Measurements from ENCODE around the gene AFM.

Gene AFM

GRCh38 chr4:73451404-73451803 is 30.1 kb upstream of the AFM start:
- DNase-seq (ENCODE audit: low read depth) = no peak

GRCh38 chr4:73451981-73452747 is 29.4 kb upstream of the AFM start:
- no peak for DNase-seq (ENCODE audit: low read depth)

GRCh38 chr4:73452953-73453700 is 28.4 kb upstream of the AFM start:
- no peak for DNase-seq (ENCODE audit: low read depth)

GRCh38 chr4:73453701-73454005 is 27.9 kb upstream of the AFM start:
- DNase-seq (ENCODE audit: low read depth) = no peak

- DNase-seq (ENCODE audit: low read depth) = no peak
Measured at GRCh38 chr4:73454920-73455319, 26.6 kb upstream of the AFM start.

- no peak for DNase-seq (ENCODE audit: low read depth)
Measured at GRCh38 chr4:73456177-73457022, 25.1 kb upstream of the AFM start.

- DNase-seq (ENCODE audit: low read depth) = no peak
Measured at GRCh38 chr4:73458184-73459047, 23.1 kb upstream of the AFM start.

GRCh38 chr4:73459048-73459421 is 22.5 kb upstream of the AFM start:
- DNase-seq (ENCODE audit: low read depth) = no peak

GRCh38 chr4:73460913-73461522 is 20.5 kb upstream of the AFM start:
- DNase-seq (ENCODE audit: low read depth) = no peak

GRCh38 chr4:73468170-73468569 is 13.4 kb upstream of the AFM start:
- no peak for DNase-seq (ENCODE audit: low read depth)

- no peak for DNase-seq (ENCODE audit: low read depth)
Measured at GRCh38 chr4:73470728-73471127, 10.8 kb upstream of the AFM start.

GRCh38 chr4:73477176-73477575 is 4.4 kb upstream of the AFM start:
- no peak for DNase-seq (ENCODE audit: low read depth)

GRCh38 chr4:73479323-73479722 is 2.2 kb upstream of the AFM start:
- DNase-seq (ENCODE audit: low read depth) = no peak

GRCh38 chr4:73485085-73485484 is 3.5 kb downstream of the AFM start:
- no peak for DNase-seq (ENCODE audit: low read depth)

GRCh38 chr4:73485596-73485995 is 4.1 kb downstream of the AFM start:
- DNase-seq (ENCODE audit: low read depth) = no peak

- DNase-seq (ENCODE audit: low read depth) = no peak
Measured at GRCh38 chr4:73486497-73486896, 5.0 kb downstream of the AFM start.

GRCh38 chr4:73487233-73487632 is 5.7 kb downstream of the AFM start:
- DNase-seq (ENCODE audit: low read depth) = no peak

GRCh38 chr4:73499996-73500765 is 18.6 kb downstream of the AFM start:
- DNase-seq (ENCODE audit: low read depth) = no peak

GRCh38 chr4:73501664-73502265 is 20.2 kb downstream of the AFM start:
- DNase-seq (ENCODE audit: low read depth) = no peak

GRCh38 chr4:73505567-73505966 is 24.0 kb downstream of the AFM start:
- no peak for DNase-seq (ENCODE audit: low read depth)
